H1 (cell line): ENCODE measurements around the gene XAGE3. TPM values are rescaled to one million over a fixed set of nuclear protein-coding genes. Genes with fewer than 3 reads are reported as not detected.

ENCODE experiments used
- CTCF ChIA-PET: fragments of 300-600 bp; sonication (Branson Sonifier 250); formaldehyde crosslinking; loops from one replicate; lab custom pipeline; 2021; ENCODE audit not compliant: partially characterized antibody; lab: Charles Lee
- POLR2A ChIA-PET: fragments of 300-600 bp; sonication (Branson Sonifier 250); formaldehyde crosslinking; loops from one replicate; lab custom pipeline; 2021; ENCODE audit warnings: inconsistent platforms; ENCODE audit not compliant: partially characterized antibody; lab: Charles Lee
- DNase-seq, 2 experiments: peaks; one replicate each; pipeline versions ENCODE4 v3.0.0 to v3.0.0-alpha.2; 2010 to 2022; ENCODE audit warnings: low spot score in 2 of 2, low read depth in 1 of 2, mixed read lengths in 1 of 2
- FAIRE-seq: peaks from 2 replicates; lab custom pipeline; 2011; peaks lifted over from hg19 to GRCh38; lab: Jason Lieb, UNC
- H2AFZ ChIP-seq: 2 replicates; pipeline ENCODE4 v1.8.1; 2012; ENCODE audit warnings: low read length, inconsistent platforms
- H2AK5ac ChIP-seq: 2 replicates; pipeline ENCODE4 v1.6.1; 2013; ENCODE audit warnings: low read depth, low read length
- H2BK120ac ChIP-seq: replicated peaks from 2 replicates; pipeline ENCODE3; 2013; ENCODE audit warnings: low read depth, low read length, inconsistent platforms
- H2BK12ac ChIP-seq: 2 replicates; pipeline ENCODE4 v1.6.1; 2013; ENCODE audit warnings: low read depth, low read length
- H2BK15ac ChIP-seq: 2 replicates; pipeline ENCODE4 v1.6.1; 2013; ENCODE audit warnings: low read length
- H2BK20ac ChIP-seq: 2 replicates; pipeline ENCODE4 v1.6.1; 2013; ENCODE audit warnings: low read length
- H2BK5ac ChIP-seq: 2 replicates; pipeline ENCODE4 v1.6.1; 2013; ENCODE audit warnings: low read depth, low read length
- H3K14ac ChIP-seq: 2 replicates; pipeline ENCODE4 v1.6.1; 2013; ENCODE audit warnings: inconsistent platforms; ENCODE audit not compliant: insufficient read length
- H3K18ac ChIP-seq: 2 replicates; pipeline ENCODE4 v1.6.1; 2013; ENCODE audit warnings: low read length; ENCODE audit errors: extremely low read depth
- H3K23ac ChIP-seq: 2 replicates; pipeline ENCODE4 v1.6.1; 2013; ENCODE audit warnings: inconsistent platforms; ENCODE audit not compliant: insufficient read length
- H3K23me2 ChIP-seq: 2 replicates; pipeline ENCODE4 v1.6.1; 2013; ENCODE audit warnings: low read depth, low read length
- H3K27ac ChIP-seq: 2 replicates; pipeline ENCODE4 v1.6.1; 2011; ENCODE audit warnings: low read depth, low read length, inconsistent platforms
- H3K27me3 ChIP-seq, 4 experiments: replicated peaks in 1 of 4; 1 replicate in 1 of 4; 2 replicates in 3 of 4; pipeline versions ENCODE4 v1.6.1 to v1.8.1; 2011 to 2013; ENCODE audit warnings: low read length in 3 of 4, mild to moderate bottlenecking in 3 of 4, inconsistent platforms in 2 of 4, mixed read lengths in 2 of 4, moderate library complexity in 1 of 4; ENCODE audit not compliant: control insufficient read depth in 3 of 4, insufficient read depth in 3 of 4; ENCODE audit errors: extremely low read depth in 1 of 4
- H3K36me3 ChIP-seq, 4 experiments: 2 replicates each; pipeline versions ENCODE4 v1.6.1 to v1.8.1; 2011 to 2013; ENCODE audit warnings: mild to moderate bottlenecking in 4 of 4, low read length in 3 of 4, moderate library complexity in 2 of 4, control low read depth in 1 of 4, inconsistent platforms in 1 of 4; ENCODE audit not compliant: insufficient read depth in 4 of 4, control insufficient read depth in 2 of 4
- H3K4ac ChIP-seq: replicated peaks from 2 replicates; pipeline ENCODE3; 2013; ENCODE audit warnings: low read length, low read depth, mixed read lengths, inconsistent platforms; ENCODE audit not compliant: insufficient read length
- H3K4me1 ChIP-seq, 4 experiments: replicated peaks in 1 of 4; 1 replicate in 1 of 4; 2 replicates in 3 of 4; pipeline versions ENCODE4 v1.6.1 to v1.8.1; 2011 to 2013; ENCODE audit warnings: low read length in 3 of 4, inconsistent platforms in 2 of 4, mixed read lengths in 1 of 4; ENCODE audit not compliant: insufficient read depth in 4 of 4, control insufficient read depth in 3 of 4
- H3K4me2 ChIP-seq, 2 experiments: 2 replicates each; pipeline versions ENCODE4 v1.6.1 to v1.8.1; 2011 to 2013; ENCODE audit warnings: low read depth in 2 of 2, low read length in 2 of 2, control low read depth in 1 of 2, inconsistent platforms in 1 of 2, mild to moderate bottlenecking in 1 of 2; ENCODE audit not compliant: insufficient read depth in 1 of 2
- H3K4me3 ChIP-seq, 4 experiments: fragments of 200-600, 300-600 bp in 1 of 4; sonication (generic), shearing (Covaris generic), sonication (Bioruptor Twin) in 1 of 4; 2 replicates each; pipeline versions ENCODE4 v1.5.1 to v1.8.1; 2011 to 2016; ENCODE audit warnings: low read length in 4 of 4, low read depth in 3 of 4, control low read depth in 2 of 4, inconsistent platforms in 2 of 4, mild to moderate bottlenecking in 2 of 4, mixed read lengths in 1 of 4, moderate library complexity in 1 of 4; ENCODE audit not compliant: insufficient read depth in 2 of 4; ENCODE audit errors: extremely low read depth in 1 of 4
- H3K56ac ChIP-seq: replicated peaks from 2 replicates; pipeline ENCODE3; 2013; ENCODE audit warnings: low read depth, mild to moderate bottlenecking, mixed read lengths, low read length, inconsistent platforms; ENCODE audit not compliant: insufficient read length
- H3K79me1 ChIP-seq: 2 replicates; pipeline ENCODE4 v1.6.1; 2013; ENCODE audit warnings: low read depth, low read length, control low read depth
- H3K79me2 ChIP-seq, 2 experiments: 2 replicates each; pipeline versions ENCODE4 v1.6.1 to v1.8.1; 2012 to 2013; ENCODE audit warnings: low read length in 2 of 2, mild to moderate bottlenecking in 2 of 2, inconsistent platforms in 1 of 2; ENCODE audit not compliant: insufficient read depth in 2 of 2, control insufficient read depth in 1 of 2
- H3K9ac ChIP-seq, 4 experiments: replicated peaks in 1 of 4; 1 replicate in 1 of 4; 2 replicates in 3 of 4; pipeline versions ENCODE4 v1.6.1 to v1.8.1; 2011 to 2013; ENCODE audit warnings: low read depth in 3 of 4, low read length in 3 of 4, control low read depth in 2 of 4, mild to moderate bottlenecking in 2 of 4, moderate library complexity in 2 of 4, inconsistent platforms in 1 of 4; ENCODE audit errors: extremely low read depth in 1 of 4
- H3K9me3 ChIP-seq, 2 experiments: 2 replicates each; pipeline versions ENCODE4 v1.6.1 to v1.8.1; 2012 to 2013; ENCODE audit warnings: mild to moderate bottlenecking in 2 of 2, moderate library complexity in 2 of 2, control low read depth in 1 of 2, inconsistent platforms in 1 of 2, low read depth in 1 of 2, low read length in 1 of 2, mixed read lengths in 1 of 2; ENCODE audit not compliant: insufficient read depth in 2 of 2
- H4K20me1 ChIP-seq, 2 experiments: replicated peaks in 1 of 2; 2 replicates each; pipeline versions ENCODE3 to v1.8.1; 2011 to 2013; ENCODE audit warnings: inconsistent platforms in 2 of 2, low read length in 2 of 2, mild to moderate bottlenecking in 1 of 2; ENCODE audit not compliant: insufficient read depth in 2 of 2, control insufficient read depth in 1 of 2
- H4K5ac ChIP-seq: 2 replicates; pipeline ENCODE4 v1.6.1; 2013; ENCODE audit warnings: low read length, low read depth, mixed read lengths, inconsistent platforms; ENCODE audit not compliant: insufficient read length
- H4K8ac ChIP-seq: 2 replicates; pipeline ENCODE4 v1.8.0; 2013; ENCODE audit warnings: mild to moderate bottlenecking, moderate library complexity, low read length, inconsistent platforms; ENCODE audit not compliant: insufficient read depth; ENCODE audit errors: extremely low read depth
- H4K91ac ChIP-seq: replicated peaks from 2 replicates; pipeline ENCODE3; 2013; ENCODE audit warnings: low read length, mixed read lengths, inconsistent platforms; ENCODE audit not compliant: insufficient read length
- BRCA1 ChIP-seq: IDR thresholded peaks from 2 replicates; pipeline ENCODE4 v1.6.1; 2012; ENCODE audit warnings: low read depth, low read length, improper control_type of control experiment
- CHD2 ChIP-seq: IDR thresholded peaks from 2 replicates; pipeline ENCODE4 v1.6.1; 2012; ENCODE audit warnings: low read length, improper control_type of control experiment
- EP300 ChIP-seq, 2 experiments: IDR thresholded peaks; 1 replicate in 1 of 2; 2 replicates in 1 of 2; pipeline ENCODE4 v1.6.1; 2011 to 2012; ENCODE audit warnings: low read depth in 2 of 2, low read length in 2 of 2, mild to moderate bottlenecking in 2 of 2, borderline replicate concordance in 1 of 2, inconsistent platforms in 1 of 2, moderate library complexity in 1 of 2
- RFX5 ChIP-seq: IDR thresholded peaks from 2 replicates; pipeline ENCODE4 v1.6.1; 2011; ENCODE audit warnings: low read depth, low read length, improper control_type of control experiment, borderline replicate concordance
- RXRA ChIP-seq: IDR thresholded peaks from 2 replicates; pipeline ENCODE4 v1.6.1; 2011; ENCODE audit warnings: low read depth, mild to moderate bottlenecking, low read length, moderate library complexity; ENCODE audit not compliant: insufficient read depth
- TBP ChIP-seq: IDR thresholded peaks from 2 replicates; pipeline ENCODE4 v1.6.1; 2011; ENCODE audit warnings: low read depth, low read length, improper control_type of control experiment
- YY1 ChIP-seq: IDR thresholded peaks from 2 replicates; pipeline ENCODE4 v1.6.1; 2011; ENCODE audit warnings: low read depth, mild to moderate bottlenecking, low read length
- WGBS, 2 experiments: shearing (Covaris generic) in 1 of 2; methylation state at CpG; one replicate each; pipeline versions ENCODE4 v1.1.6 to v1.1.7; 2013 to 2015; ENCODE audit warnings: low lambda C conversion rate in 2 of 2, mixed read lengths in 2 of 2, inconsistent platforms in 1 of 2, low coverage in 1 of 2, missing lambda C conversion rate in 1 of 2; ENCODE audit not compliant: insufficient replicate concordance in 2 of 2, insufficient coverage in 1 of 2, insufficient read length in 1 of 2; ENCODE audit errors: extremely low coverage in 1 of 2, missing lambda C conversion rate in 1 of 2; 5-methylcytosine and 5-hydroxymethylcytosine counted together
- polyA plus RNA-seq, 7 experiments: library from polyadenylated mRNA; depleted of rRNA in 3 of 7; stranded (reverse) in 5 of 7; unstranded in 2 of 7; fragments of >200 nt in 5 of 7; fragments of 200-250 nt in 2 of 7; gene quantifications; 1 replicate in 5 of 7; 2 replicates in 1 of 7; 4 replicates in 1 of 7; pipeline versions ENCODE4 v1.2.1 to v1.2.3, GENCODE V29; 2011 to 2013; ENCODE audit warnings: missing spikeins in 2 of 7, mixed read lengths in 2 of 7
- total RNA-seq: library from RNA; stranded (reverse); fragmentation: NEBNext Ultra II Directional; extraction: Animal tissue kit (Norgen Biotek cat#: 25700); gene quantifications from 2 replicates; pipeline ENCODE4 v1.2.1, GENCODE V29; 2021

The XAGE3 gene
- total and polyA plus RNA-seq, 2 of the 8 experiments (the other 6 are each of a cell fraction or from before 2014, with no cell fraction given), result not detected

DNA sequence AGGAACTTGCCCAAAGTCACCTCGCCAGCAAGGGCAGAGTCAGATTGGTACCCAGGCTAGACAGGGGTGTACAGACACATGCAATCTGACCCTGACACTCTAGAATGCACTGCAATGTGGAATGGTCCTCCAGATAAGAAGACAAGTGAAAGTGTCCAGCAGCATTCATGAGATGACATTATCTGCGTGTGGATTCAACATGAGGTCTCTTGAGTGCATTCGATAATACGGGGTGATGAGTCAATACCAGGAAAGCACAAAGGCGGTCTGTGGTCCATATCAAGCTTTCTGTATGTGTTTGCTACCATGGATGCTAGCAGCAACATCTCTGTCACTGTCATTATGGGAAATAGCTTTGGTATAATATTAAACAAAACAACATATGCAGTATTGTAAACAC is 6.8 kb upstream of the XAGE3 start:
- H2BK5ac ChIP-seq, result no peak overlapping the region
- no peak overlapping the region for H2BK12ac ChIP-seq
- no peak for DNase-seq
- H3K23me2 ChIP-seq, result no peaks in the 10 kb centered on the region
- no peak for FAIRE-seq
- H2AFZ ChIP-seq, result no peak overlapping the region
- H3K23ac ChIP-seq, result no peak overlapping the region
- no peak overlapping the region for H3K4me2 ChIP-seq
- no peak overlapping the region for H4K8ac ChIP-seq
- no peak overlapping the region for H2BK20ac ChIP-seq
- no peak overlapping the region for H3K18ac ChIP-seq
- no peaks in the 10 kb centered on the region for H4K20me1 ChIP-seq
- ChIA-PET CTCF (no interaction called here), POLR2A (no interaction called here)
- no peaks in the 10 kb centered on the region for H3K79me1 ChIP-seq
- no peaks in the 10 kb centered on the region for H3K9me3 ChIP-seq
- H4K91ac ChIP-seq, result no peak overlapping the region
- no peaks in the 10 kb centered on the region for H3K27me3 ChIP-seq
- no peaks in the 10 kb centered on the region for H3K79me2 ChIP-seq
- no peak overlapping the region for H3K9ac ChIP-seq
- no peak overlapping the region for H4K5ac ChIP-seq
- TF ChIP-seq TBP, result no peak
- TF ChIP-seq EP300 (IDR thresholded peaks at IDR 0.05; ENCODE audit: borderline replicate concordance in 1 of 2, low read depth in 2 of 2, low read length in 2 of 2), result no peak
- no peak for TF ChIP-seq CHD2
- TF ChIP-seq RXRA, result no peak
- no peak for TF ChIP-seq BRCA1
- no peak for TF ChIP-seq YY1
- no peak for TF ChIP-seq RFX5
- H2AK5ac ChIP-seq, result no peak overlapping the region
- 72% methylated on average over 5 of the region's 5 CpGs; no CpG with 5 or more reads in 1 of the 2 experiments for WGBS, 2 experiments
- no peak overlapping the region for H3K56ac ChIP-seq
- no peak overlapping the region for H3K27ac ChIP-seq
- no peak overlapping the region for H3K4me3 ChIP-seq
- H3K36me3 ChIP-seq, result no peaks in the 10 kb centered on the region
- H3K4ac ChIP-seq, result no peak overlapping the region
- H3K4me1 ChIP-seq, result no peaks in the 10 kb centered on the region
- H2BK15ac ChIP-seq, result no peak overlapping the region
- H2BK120ac ChIP-seq, result no peak overlapping the region
- H3K14ac ChIP-seq, result no peak overlapping the region
